Measurements from ENCODE around the gene PROSER1. TPM values are rescaled to one million over a fixed set of nuclear protein-coding genes. Genes with fewer than 3 reads are reported as not detected.
A peak's percentile ranks its signal among the peaks of the same experiment; 100 is the strongest.

PROSER1 gene
- total RNA-seq, 1 experiment from 2014 or later: 39.5 TPM

- peak; percentile 31 for DNase-seq
- no peak for TF ChIP-seq CTCF (IDR thresholded peaks at IDR 0.05; ENCODE audit: unreplicated experiment)
- Mint-ChIP-seq H3K27me3 (ENCODE audit: unreplicated experiment) (no peaks in the 10 kb centered on the region), H3K4me1 (ENCODE audit: low read depth, unreplicated experiment) (no peaks in the 10 kb centered on the region), H3K27ac (ENCODE audit: unreplicated experiment) (no peak overlapping the region), H3K36me3 (ENCODE audit: insufficient read depth, unreplicated experiment) (no peaks in the 10 kb centered on the region), H3K4me3 (ENCODE audit: low read depth, unreplicated experiment) (no peak overlapping the region), H3K9me3 (ENCODE audit: low read depth, unreplicated experiment) (no peaks in the 10 kb centered on the region)
- CTCF ChIA-PET: no interaction called here
- no TSS peak for BruUV-seq (replicated peaks)
- intact Hi-C loops (cut with micrococcal nuclease; ENCODE audit: unreplicated experiment): loop anchor here (10.0 kb wide), 1 partner anchor 627 kb away; no protein-coding TSS in a partner anchor
These were observed 9.7 kb upstream of the PROSER1 start for GRCh38 chr13:39047560-39047959.

GRCh38 chr13:39044536-39044935, 6.6 kb upstream of the PROSER1 start:
- CTCF ChIA-PET: no interaction called here
- H3K27me3 Mint-ChIP-seq (ENCODE audit: unreplicated experiment): no peaks in the 10 kb centered on the region
- H3K27ac Mint-ChIP-seq (ENCODE audit: unreplicated experiment): no peak overlapping the region
- H3K4me1 Mint-ChIP-seq (ENCODE audit: low read depth, unreplicated experiment): no peaks in the 10 kb centered on the region
- no peak for TF ChIP-seq CTCF (IDR thresholded peaks at IDR 0.05; ENCODE audit: unreplicated experiment)
- intact Hi-C loops (cut with micrococcal nuclease; ENCODE audit: unreplicated experiment): loop anchor here (10.0 kb wide), 1 partner anchor 630 kb away; no protein-coding TSS in a partner anchor
- H3K4me3 Mint-ChIP-seq (ENCODE audit: low read depth, unreplicated experiment): no peak overlapping the region
- no TSS peak for BruUV-seq (replicated peaks)
- no peak for DNase-seq
- no peaks in the 10 kb centered on the region for H3K36me3 Mint-ChIP-seq (ENCODE audit: insufficient read depth, unreplicated experiment)
- no peaks in the 10 kb centered on the region for H3K9me3 Mint-ChIP-seq (ENCODE audit: low read depth, unreplicated experiment)

GRCh38 chr13:39040206-39040605, 2.3 kb upstream of the PROSER1 start:
- Mint-ChIP-seq H3K36me3 (ENCODE audit: insufficient read depth, unreplicated experiment) (peaks cover 35% of the 10 kb centered on the region), H3K27me3 (ENCODE audit: unreplicated experiment) (no peaks in the 10 kb centered on the region), H3K4me1 (ENCODE audit: low read depth, unreplicated experiment) (no peaks in the 10 kb centered on the region), H3K9me3 (ENCODE audit: low read depth, unreplicated experiment) (no peaks in the 10 kb centered on the region), H3K4me3 (ENCODE audit: low read depth, unreplicated experiment) (no peak overlapping the region), H3K27ac (ENCODE audit: unreplicated experiment) (no peak overlapping the region)
- DNase-seq: no peak
- intact Hi-C loops (cut with micrococcal nuclease; ENCODE audit: unreplicated experiment): loop anchor here (10.0 kb wide), 1 partner anchor 635 kb away; no protein-coding TSS in a partner anchor
- BruUV-seq (replicated peaks): no TSS peak
- CTCF ChIA-PET: no interaction called here
- TF ChIP-seq CTCF (IDR thresholded peaks at IDR 0.05; ENCODE audit: unreplicated experiment): no peak

- no peak for TF ChIP-seq CTCF (IDR thresholded peaks at IDR 0.05; ENCODE audit: unreplicated experiment)
- intact Hi-C loops (cut with micrococcal nuclease; ENCODE audit: unreplicated experiment): no loop called here
- Mint-ChIP-seq H3K4me1 (ENCODE audit: low read depth, unreplicated experiment) (no peaks in the 10 kb centered on the region), H3K4me3 (ENCODE audit: low read depth, unreplicated experiment) (peak overlapping the region; percentile 96), H3K9me3 (ENCODE audit: low read depth, unreplicated experiment) (no peaks in the 10 kb centered on the region), H3K36me3 (ENCODE audit: insufficient read depth, unreplicated experiment) (peaks cover 35% of the 10 kb centered on the region), H3K27ac (ENCODE audit: unreplicated experiment) (peak overlapping the region; percentile 83), H3K27me3 (ENCODE audit: unreplicated experiment) (no peaks in the 10 kb centered on the region)
- TSS peak; percentile 48 for BruUV-seq (replicated peaks)
- CTCF ChIA-PET: no interaction called here
- DNase-seq: no peak
These were observed 1.2 kb upstream of the PROSER1 start for GRCh38 chr13:39039041-39039440.

Measured in Calu3 (cell line).